ENCODE results near the gene GABRG2.
"Not testable (repeated sequence)": the region's sequence is repeated elsewhere in the genome, so short reads cannot be mapped to it uniquely, and the experiment has no call there.

GABRG2 gene

DNA sequence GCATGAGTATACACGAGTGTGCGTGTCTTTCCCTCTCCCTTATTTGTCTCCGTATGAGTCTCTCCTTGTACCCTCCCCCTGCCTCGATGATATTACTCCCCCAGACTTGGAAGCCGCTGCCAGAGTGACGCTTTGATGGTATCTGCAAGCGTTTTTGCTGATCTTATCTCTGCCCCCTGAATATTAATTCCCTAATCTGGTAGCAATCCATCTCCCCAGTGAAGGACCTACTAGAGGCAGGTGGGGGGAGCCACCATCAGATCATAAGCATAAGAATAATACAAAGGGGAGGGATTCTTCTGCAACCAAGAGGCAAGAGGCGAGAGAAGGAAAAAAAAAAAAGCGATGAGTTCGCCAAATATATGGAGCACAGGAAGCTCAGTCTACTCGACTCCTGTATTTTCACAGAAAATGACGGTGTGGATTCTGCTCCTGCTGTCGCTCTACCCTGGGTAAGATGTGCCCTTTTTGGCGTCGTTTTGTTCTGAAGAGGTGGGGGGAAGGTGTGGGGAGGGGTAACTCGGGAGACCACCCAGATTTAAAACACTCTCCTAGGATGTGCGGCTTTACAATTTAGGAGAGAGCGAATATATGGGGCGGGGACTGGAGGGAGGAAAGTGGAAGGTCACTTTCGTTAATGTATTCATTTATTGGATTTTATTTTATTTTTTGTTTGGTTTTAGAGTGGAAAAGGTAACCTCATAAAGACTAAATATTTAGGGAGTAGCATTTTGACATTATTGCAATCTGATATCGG, at the start of gene GABRG2:
GABRG2 (plus strand) TSS at position 119 of the 757 bp plus-strand sequence; CDS start at position 346, 227 bp downstream.
- peak within 1 kb of the TSS; percentile 53 for H3K4me3 ChIP-seq (ENCODE audit: low read depth, low read length)

DNA sequence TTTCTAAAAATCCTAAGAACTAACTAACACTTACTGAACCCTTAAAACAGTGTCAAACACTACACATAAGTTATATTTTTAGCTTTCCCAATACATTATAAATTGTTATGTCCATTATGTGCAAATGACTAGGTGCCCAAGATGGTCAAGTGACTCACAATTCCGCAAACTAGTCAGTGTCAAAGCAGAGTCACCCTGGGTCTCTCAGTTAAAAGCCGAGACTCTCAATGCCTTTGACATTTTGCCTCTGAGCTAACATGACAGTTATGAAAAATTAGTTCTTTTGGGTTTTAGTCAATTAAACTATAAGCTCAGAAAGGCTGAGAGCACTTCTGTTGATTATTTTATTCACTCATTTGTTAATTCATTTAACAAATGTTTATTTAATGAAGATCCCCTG, 42.3 kb upstream of the GABRG2 start:
- H3K4me3 ChIP-seq (ENCODE audit: low read depth, low read length), result no peak overlapping the region

DNA sequence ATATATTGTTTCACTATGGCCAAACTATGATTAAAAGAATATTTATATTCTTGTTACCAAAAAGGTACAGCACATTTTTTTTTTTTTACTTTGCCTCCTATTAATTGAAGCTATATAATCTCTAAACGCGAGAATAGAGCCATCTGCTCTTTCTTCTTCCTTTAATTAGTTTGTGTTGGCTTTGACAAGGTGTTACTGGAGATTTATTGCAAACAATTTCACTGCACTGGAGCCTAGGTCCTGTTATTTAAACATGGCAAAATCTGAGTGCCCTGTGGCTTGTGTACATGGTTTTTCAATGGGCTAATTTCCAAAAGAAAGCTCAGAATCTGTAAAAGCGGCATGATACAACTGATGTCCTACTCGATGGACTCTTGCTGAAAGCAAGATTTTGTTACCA, 40.8 kb upstream of the GABRG2 start:
- H3K4me3 ChIP-seq (ENCODE audit: low read depth, low read length), result no peak overlapping the region

DNA sequence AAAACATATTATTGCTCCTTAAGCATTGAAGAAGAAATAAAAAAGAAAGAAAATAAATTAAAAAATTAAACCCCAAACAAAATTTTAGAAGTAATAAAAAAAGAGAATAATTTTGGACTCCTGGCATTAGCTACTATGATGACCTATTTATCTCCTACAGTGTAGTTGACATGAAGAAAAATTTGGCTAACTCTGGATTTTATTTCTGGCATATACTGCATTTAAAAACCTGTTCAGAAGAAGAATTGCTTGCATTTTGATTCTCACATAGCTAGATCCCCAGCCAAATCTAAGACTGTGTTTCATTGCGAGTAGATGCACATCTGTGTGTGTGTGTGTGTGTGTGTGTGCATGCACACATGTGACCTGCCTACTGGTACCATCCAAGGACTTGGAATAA, 30.1 kb upstream of the GABRG2 start:
- H3K4me3 ChIP-seq (ENCODE audit: low read depth, low read length), result no peak overlapping the region

DNA sequence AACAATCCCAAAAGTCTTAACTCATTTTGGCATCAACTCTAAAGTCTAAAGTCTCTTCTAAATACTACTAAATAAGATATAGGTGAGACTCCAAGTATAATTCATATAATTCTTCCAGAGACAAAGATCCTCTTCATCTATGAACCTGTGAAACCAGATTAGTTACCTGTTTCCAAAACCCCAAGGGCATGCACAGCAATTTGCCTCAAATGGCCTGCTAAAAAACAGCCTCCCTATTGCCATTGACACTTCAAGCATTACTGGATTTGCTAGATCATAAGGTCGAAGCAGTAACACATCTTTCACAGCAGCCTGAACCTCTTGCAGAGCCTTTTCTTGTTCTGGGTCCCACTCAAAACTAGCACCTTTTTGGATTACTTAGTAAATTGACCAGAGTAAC, 20.3 kb upstream of the GABRG2 start:
- no peak overlapping the region for H3K4me3 ChIP-seq (ENCODE audit: low read depth, low read length)

DNA sequence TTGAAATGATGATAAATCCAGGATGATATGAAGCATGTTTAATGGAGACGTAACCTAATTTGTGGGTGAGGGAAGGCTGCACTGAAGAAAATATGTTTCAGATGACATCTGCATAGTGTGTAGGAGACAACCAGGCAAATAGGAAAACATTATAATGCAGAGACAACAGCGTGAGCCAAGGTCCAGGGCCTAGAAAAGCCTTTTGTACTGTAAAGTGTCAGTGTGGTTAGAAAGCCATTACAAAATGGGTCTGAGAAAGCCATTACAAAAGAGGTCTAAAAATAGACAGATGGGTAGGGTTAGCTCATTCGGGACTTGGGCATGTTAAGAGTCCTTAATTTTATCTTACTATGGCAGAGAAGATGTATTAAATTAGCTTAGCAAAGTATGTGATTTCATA, 14.9 kb upstream of the GABRG2 start:
- H3K4me3 ChIP-seq (ENCODE audit: low read depth, low read length), result no peak overlapping the region

DNA sequence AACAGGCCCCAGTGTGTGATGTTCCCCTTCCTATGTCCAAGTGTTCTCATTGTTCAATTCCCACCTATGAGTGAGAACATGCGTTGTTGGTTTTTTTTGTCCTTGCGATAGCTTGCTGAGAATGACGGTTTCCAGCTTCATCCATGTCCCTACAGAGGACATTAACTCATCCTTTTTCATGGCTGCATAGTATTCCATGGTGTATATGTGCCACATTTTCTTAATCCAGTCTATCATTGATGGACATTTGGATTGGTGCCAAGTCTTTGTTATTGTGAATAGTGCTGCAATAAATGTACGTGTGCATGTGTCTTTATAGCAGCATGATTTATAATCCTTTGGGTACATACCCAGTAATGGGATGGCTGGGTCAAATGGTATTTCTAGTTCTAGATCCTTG, 12.5 kb upstream of the GABRG2 start:
- H3K4me3 ChIP-seq (ENCODE audit: low read depth, low read length), result not testable (repeated sequence)

DNA sequence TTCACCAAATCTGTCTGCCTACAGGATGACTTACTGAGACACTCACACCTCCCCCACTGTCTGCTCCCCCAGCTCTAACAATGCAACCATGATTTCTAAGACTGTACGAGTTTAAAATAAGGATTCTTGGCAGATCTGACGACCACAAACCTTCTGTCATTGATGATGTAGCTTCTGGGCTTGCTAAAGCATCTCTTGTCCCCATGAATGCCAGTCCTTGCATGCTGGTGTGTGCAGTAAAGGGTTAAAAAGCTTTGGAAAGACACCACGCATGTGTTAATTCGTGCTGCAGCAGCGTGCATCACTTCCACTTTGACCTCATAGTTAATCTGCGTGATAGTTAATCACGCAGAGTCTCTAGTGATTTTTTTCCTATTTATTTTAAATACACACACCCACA, 411 bp upstream of the GABRG2 start:
- peak overlapping the region; percentile 53 for H3K4me3 ChIP-seq (ENCODE audit: low read depth, low read length)

DNA sequence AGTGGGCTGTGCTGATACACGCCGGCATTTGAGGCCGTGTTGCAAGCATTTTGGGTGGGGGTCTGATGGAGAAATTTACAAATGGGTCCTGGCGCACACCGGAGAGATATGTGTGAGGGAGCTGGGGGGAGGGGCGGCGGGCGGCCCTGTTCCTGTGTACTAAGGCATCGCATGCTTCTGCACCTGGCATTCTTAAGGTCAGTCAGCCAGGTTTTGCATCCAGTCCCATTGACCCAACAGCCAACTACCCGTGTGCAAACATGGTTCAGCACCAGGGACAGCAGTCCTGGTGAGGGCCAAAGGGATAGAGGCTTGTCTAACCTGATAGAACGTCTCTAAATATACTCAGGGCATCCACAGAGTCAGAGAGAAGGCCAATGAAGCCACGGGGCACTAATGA, 839 bp downstream of the GABRG2 start:
- H3K4me3 ChIP-seq (ENCODE audit: low read depth, low read length), result peak overlapping the region; percentile 53

DNA sequence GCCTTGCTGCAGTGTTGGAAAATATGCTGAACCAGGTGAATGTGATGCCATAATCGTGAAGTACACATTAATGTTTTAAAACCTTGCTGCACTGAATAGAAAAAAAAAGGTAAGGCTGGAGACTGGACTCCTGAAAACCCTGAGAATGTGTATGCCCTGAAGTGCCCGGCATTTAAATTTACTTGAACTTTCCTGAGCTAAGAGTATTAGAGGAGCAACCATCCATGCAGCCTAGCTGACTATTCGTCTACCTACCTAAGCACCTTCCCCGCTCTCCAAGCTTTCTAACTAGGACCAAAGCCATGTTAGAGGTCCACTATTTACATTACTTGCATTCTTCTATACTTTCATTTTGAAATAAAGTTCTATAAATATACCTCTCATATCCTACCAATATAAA, 1.4 kb downstream of the GABRG2 start:
- H3K4me3 ChIP-seq (ENCODE audit: low read depth, low read length), result no peak overlapping the region

DNA sequence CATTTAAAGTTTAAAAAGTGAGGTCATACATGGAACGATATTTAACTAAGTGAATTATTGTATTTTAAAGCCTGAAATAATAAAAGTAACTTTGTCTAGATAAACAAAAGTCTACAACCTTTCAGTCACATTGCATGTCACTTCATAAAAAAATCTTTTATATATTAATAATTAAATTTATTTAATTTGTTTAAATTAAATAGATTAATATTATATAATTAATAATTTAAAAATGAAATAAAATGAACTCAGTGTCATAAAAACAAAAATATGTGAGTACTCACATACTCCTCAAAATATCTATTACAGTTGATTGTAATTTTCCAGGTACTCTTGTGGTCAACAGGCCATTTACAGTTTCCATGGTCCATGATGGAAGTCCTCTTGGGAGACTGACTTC, 11.2 kb downstream of the GABRG2 start:
- H3K4me3 ChIP-seq (ENCODE audit: low read depth, low read length), result no peak overlapping the region

DNA sequence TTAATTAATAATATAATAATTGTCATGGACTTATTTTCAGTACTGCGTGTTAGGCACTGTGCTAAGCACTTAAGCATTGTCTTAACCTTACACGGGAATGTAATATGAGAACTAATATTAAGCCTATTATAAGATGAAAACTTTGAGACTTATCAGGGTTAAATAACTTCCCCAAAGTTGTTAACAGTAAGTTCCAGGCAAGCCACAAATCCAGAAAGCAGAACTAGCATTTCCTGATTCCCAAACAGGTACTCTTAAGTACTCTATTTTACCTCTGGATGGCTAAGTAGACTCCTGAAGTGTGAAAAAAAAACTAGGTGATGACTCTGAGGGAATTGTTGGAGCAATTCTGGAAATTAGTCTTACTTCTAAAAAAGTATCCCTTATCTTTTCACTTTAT, 23.8 kb downstream of the GABRG2 start:
- H3K4me3 ChIP-seq (ENCODE audit: low read depth, low read length), result no peak overlapping the region

DNA sequence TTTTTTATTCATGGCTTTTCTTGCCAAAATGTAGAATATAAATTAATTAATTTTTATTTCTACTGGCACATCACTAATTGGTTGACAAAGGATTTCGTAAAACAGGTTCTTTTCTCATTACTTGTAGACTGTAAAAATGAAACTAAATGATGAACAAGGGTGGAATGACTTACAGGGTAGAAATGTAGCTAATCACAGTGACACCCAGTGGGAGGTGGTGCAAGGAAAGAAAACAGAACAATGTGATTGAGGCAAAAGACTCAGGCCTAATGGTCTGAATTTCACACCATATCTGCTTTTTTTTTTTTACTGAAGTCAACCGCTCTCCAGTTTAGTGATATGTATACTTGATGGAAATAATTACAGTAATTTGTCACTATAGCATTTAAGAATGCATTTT, 28.9 kb downstream of the GABRG2 start:
- no peak overlapping the region for H3K4me3 ChIP-seq (ENCODE audit: low read depth, low read length)

DNA sequence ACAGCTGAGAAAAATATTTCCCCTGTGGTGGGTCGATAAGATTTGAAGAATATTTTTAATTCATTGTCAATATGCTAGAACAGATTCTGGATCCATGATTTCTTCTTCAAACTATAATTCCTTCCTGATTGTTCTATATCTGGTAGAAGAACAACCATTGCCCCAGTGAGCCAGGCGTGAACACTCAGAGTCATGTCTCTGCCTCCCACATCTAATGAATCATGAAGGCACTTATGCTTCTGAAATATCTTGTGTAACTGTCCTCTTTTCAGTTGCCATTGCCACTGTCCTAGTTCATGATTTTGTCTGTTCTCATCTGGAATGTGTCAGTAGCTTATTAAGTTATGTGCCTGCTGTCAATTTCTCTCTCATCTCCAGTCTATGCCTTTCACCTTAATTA, 40.0 kb downstream of the GABRG2 start:
- no peak overlapping the region for H3K4me3 ChIP-seq (ENCODE audit: low read depth, low read length)

DNA sequence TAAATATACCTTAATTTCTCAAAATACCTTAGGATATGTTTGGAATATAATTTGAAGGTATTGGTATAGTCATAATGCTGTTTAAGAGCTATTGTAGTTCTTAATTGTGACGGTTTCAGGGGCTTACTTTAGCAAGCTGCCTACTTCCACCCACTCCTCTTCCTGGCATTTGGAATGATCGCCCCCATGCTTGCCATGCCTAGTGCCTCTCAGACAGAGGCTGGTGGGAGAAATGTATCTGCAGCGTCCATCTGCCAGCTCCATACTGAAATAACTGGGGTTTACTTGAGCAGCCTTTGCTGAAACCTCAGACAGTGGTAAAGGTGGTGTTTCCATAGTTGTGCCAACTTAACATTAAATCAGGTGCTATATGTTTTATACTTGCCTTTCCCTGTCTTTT, 52.2 kb downstream of the GABRG2 start:
- H3K4me3 ChIP-seq (ENCODE audit: low read depth, low read length), result no peak overlapping the region

DNA sequence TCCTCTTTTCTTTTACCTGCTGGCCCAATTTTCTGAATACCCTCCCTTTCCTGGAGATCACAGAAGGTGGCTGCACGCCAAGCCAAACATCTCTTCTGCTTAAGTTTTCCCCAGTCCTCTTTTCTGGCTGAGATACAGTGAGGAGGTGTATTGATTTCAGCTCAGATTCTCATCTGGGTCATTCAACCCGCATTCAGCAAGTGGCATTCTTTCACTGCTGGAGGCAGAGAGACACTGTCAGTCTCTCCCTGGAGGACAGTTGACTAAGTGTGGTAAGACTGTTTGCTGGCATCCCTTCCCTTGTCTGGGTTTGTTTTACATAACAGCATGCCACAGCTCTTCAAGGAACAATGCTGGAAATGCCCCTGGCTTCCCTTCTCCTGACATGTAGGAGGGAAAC, 60.5 kb downstream of the GABRG2 start:
- no peak overlapping the region for H3K4me3 ChIP-seq (ENCODE audit: low read depth, low read length)

DNA sequence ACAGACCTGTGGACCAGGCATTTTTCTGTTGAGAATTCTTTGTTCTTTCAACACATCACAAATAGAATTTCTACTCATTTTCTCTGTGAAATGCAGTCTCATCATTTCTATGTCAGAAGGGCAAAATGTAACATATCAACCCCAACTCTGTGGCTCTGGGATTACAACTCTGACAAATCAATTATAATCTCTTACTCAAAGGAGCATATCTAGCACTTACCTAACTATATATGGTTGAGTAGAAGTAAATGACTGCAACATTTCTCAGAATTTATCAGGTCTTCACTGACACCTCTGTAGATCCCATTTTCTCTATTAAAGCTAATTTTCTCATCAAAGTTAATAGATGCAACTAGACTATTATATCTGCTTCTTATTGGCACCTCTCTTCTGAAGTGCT, 64.8 kb downstream of the GABRG2 start:
- no peak overlapping the region for H3K4me3 ChIP-seq (ENCODE audit: low read depth, low read length)

DNA sequence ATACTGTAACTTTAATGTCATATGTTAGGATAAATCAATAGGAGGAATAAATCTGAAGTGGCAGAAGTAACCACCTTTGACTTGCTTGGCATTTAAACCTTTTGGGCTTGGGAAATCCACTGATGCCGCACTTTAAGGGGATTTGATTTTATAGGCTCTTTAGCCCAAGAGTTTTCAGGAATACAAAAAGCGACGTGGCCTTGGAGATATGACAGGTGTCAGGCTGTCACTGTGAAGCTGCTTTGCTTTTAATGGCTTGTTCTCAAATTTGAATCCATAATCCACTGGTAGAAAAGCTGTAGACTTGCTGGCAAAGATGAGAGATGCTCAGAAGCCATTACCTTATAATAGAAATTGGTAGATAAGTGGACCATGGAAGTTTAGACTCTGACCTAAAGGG, 71.6 kb downstream of the GABRG2 start:
- no peak overlapping the region for H3K4me3 ChIP-seq (ENCODE audit: low read depth, low read length)

DNA sequence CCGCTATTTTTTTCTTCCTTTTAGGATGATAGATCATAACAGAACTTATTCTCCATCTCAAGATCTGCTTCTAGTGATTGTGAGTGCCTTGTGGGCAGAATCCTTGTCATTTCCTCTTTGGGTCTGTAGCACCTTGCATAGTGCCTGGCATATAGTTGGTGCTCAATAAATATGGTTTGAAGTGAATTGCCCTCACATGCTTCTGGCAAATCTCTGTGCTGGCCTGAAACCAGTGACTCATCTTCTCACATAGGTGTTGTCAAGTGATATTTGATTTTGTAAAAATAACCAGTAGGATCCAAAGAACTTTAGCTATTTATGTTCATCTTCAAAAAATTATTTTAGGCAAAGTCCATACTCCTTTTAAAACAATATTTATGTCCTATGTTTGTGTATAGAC, 86.7 kb downstream of the GABRG2 start:
- no peak overlapping the region for H3K4me3 ChIP-seq (ENCODE audit: low read depth, low read length)

DNA sequence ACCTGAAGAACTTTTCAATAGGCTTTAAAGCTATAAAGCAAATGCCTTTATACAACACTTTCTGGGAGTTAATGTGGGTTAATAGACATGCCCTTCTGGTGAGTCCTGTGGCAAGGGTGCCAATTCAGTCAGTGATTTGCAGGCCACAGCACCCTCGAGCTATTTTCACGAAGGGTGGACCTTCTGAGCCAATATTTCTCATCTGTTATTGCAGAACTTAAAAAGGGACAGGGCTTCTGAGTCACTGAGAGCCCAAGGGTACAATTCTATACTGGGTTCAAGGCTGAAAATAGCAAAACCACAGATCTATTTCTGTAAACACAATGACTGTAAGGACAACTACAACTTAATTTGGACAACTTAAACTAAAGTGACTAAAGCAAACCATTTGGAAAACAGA, 92.8 kb downstream of the GABRG2 start:
- H3K4me3 ChIP-seq (ENCODE audit: low read depth, low read length), result no peak overlapping the region

DNA sequence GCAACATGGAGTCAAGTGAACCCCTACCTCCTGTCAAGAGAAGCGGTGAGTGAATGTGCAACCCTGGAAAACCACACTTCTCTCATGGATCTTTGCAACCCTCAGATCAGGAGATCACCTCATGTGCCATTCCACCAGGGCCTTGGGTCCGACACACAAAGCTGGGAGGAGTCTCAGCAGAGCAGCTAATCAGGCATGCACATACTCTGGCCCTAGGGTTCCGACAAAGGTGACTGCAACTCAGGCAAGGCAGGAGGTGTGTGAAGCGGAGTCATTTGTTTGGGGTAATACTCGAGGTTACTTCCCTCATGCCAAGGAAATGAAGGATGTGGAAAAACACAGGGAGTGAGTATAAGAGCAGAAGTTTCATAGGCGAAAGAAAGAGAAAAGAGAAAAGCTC, 96.1 kb downstream of the GABRG2 start:
- no peak overlapping the region for H3K4me3 ChIP-seq (ENCODE audit: low read depth, low read length)

DNA sequence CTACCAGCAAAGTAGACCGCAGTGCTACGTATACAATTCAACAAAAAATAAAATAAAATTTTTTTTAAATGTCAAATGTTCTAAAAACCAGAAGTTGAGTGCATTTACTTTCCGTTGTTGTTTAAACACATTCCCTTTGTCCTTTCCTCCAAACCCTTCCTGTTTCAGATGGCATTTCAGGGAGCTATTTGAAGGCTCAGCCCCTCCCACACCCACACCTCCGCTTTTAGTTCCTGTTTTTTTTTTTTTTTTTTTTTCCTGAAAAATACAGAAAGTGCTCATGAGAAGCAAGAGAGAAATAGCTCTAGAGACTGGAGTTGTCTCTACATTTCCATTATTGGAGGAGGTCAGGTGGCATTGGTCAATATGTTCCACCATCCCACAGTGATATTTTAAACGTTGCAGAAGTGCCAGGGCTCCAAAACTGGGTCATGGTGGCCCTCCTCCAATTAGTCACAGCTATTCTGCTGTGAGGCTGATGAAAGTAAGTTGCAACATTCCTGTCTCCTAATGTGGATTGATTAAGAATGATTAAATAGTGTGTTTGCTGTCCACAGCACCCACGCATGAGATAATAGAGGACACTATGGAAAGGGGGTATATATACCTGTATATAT, 106.9 kb downstream of the GABRG2 start:
- no peak overlapping the region for H3K4me3 ChIP-seq (ENCODE audit: low read depth, low read length)

DNA sequence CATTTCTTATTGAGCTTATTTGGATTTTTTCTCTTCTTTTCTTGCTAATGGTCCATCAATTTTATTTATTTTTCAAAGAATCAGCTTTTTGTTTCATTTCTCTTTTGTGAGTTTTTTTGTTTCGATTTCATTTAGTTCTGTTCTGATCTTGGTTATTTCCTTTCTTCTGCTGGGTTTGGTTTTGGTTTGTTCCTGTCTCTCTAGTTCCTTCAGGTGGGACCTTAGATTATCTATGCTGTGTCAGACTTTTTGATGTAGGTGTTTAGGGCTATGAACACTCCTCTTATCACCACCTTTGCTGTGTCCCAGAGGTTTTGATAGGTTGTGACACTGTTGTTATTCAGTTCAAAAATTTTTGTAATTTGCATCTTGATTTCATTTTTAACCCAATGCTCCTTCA, 119.8 kb downstream of the GABRG2 start:
- no peak overlapping the region for H3K4me3 ChIP-seq (ENCODE audit: low read depth, low read length)
